GM12801 (cell line): ENCODE data around the gene F2.

ENCODE experiments used
- TF ChIP-seq, protein P1 (sequence below): IDR thresholded peaks from one replicate; pipeline ENCODE4 v1.5.1; 2011; ENCODE audit warnings: control low read depth; ENCODE audit not compliant: insufficient read length; ENCODE audit errors: extremely low read depth

F2 gene

DNA sequence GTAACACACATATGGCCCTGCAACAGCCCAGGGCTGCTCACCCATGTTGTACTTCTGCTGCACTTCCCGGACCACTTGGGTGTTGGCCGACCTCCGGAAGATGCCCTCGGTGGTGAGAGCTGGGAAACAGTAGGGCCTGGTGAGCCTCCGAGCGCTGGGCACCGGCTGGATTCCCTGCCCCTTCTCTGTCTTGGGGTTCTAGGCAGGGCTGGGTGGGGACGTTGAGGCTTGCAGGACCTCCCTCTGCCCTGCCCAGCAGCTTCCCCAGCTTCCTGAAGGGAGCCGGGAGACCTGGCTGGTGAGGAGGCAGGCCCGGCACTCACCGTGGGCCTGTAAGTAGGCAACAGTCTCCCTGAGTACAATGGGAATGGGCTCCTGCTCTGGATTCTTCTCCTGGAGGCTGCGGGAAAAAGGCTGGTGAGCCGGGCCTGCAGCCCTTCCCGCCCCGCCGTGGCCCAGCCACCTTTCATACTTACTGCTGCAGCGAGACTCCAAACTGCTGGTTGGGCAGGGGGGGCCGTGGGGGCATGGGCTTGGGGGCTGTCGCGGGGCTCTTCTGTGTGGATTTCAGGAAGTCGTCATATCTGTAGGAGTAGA, 38.8 kb upstream of the F2 start:
- TF ChIP-seq, protein P1, sequence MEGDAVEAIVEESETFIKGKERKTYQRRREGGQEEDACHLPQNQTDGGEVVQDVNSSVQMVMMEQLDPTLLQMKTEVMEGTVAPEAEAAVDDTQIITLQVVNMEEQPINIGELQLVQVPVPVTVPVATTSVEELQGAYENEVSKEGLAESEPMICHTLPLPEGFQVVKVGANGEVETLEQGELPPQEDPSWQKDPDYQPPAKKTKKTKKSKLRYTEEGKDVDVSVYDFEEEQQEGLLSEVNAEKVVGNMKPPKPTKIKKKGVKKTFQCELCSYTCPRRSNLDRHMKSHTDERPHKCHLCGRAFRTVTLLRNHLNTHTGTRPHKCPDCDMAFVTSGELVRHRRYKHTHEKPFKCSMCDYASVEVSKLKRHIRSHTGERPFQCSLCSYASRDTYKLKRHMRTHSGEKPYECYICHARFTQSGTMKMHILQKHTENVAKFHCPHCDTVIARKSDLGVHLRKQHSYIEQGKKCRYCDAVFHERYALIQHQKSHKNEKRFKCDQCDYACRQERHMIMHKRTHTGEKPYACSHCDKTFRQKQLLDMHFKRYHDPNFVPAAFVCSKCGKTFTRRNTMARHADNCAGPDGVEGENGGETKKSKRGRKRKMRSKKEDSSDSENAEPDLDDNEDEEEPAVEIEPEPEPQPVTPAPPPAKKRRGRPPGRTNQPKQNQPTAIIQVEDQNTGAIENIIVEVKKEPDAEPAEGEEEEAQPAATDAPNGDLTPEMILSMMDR, result no peak

DNA sequence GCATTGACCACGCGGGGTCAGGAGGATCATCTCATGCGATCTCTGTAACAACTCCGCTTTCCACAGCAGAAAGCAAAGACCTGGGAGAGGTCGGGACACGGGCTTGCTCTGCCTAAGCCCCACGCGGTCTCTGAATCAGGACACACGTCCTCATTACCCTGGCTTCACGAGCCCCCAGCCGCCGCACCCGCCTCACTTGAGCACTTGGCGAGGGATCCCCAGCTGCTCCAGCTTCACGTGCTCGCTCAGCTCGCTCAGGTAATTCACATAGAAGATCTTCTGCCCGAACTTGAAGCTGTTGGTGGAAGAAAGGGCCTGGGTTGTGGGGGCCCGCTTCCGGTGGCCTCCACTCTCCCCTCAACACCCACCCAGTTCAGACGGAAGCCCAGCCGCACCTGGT, 38.2 kb upstream of the F2 start:
- TF ChIP-seq, protein P1, result no peak

DNA sequence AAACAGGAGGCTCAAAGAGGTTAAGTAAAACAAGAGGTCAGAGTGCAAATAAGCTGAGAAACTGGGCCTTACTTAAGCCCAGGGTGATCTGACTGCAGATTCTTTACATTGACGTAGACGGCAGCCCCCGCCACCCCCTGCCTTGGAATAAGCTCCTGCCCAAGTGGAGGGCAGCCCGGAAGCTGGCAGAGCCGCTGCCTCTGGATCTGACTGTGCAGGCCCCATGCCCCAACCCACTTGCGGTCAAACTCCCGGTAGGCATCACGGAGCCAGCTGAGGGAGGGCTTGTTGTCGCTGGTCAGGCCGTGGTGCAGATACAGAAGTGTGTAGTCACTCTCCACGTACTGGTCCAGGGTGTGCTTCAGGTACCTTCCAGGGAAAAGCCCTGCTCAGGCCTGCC, 37.2 kb upstream of the F2 start:
- TF ChIP-seq, protein P1, result no peak

DNA sequence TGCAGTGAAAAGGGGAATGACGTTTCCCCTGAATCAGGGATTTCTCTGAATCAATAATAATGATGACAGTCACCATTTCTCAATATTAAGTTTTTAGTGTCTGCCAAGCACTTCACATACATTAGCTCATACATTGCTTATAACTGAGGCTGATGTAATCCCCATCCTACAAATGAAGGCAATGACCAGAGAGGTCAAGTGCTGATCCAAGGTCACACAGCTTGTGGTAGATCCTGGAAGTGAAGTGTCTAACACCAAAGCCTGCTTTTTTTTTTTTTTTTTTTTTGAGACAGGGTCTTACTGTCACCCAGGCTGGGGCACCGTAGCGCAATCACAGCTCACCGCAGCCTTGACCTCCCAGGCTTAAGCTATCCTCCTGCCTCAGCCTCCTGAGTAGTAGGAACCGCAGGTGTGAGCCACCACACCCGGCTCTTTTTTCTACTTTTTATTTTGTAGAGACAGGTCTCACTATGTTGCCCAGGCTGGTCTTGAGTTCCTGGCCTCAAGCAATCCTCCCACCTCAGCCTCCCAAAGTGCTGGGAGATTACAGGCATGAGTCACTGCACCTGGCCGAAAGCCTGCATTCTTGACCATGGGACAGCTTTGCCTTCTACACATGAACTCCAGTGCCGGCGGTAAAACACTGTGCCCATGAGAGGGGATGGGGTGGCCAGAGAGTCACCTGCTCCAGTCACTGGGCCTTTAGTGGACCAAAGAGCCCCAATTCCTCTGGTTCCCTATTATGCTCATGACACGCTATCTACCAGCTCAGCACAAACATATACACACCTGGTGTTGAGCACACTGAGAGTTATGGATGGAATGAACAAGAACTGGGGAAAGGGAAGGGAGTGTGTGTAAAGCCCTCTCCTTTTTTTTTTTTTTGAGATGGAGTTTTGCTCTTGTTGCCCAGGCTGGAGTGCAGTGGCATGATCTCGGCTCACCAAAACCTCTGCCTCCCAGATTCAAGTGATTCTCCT, 36.0 kb upstream of the F2 start:
- TF ChIP-seq, protein P1, result no peak

DNA sequence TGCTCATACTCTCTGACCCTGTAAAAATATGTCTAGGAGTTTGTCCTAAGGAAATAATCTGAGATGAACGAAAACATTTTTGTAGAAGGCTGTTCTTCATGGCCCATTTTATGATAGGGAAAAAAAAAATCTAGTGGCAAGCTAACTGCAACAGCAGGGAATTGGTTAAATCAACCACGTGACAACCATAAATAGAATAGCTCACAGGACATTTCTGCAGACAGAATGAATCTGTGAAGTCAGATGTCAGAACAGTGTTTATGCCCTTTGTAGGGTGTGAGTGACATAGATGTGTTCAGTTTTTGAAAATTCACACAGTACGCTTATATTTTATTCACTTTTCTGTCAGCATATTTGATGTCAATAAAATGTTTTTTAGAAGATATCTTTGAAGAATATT, 34.6 kb upstream of the F2 start:
- TF ChIP-seq, protein P1, result no peak

DNA sequence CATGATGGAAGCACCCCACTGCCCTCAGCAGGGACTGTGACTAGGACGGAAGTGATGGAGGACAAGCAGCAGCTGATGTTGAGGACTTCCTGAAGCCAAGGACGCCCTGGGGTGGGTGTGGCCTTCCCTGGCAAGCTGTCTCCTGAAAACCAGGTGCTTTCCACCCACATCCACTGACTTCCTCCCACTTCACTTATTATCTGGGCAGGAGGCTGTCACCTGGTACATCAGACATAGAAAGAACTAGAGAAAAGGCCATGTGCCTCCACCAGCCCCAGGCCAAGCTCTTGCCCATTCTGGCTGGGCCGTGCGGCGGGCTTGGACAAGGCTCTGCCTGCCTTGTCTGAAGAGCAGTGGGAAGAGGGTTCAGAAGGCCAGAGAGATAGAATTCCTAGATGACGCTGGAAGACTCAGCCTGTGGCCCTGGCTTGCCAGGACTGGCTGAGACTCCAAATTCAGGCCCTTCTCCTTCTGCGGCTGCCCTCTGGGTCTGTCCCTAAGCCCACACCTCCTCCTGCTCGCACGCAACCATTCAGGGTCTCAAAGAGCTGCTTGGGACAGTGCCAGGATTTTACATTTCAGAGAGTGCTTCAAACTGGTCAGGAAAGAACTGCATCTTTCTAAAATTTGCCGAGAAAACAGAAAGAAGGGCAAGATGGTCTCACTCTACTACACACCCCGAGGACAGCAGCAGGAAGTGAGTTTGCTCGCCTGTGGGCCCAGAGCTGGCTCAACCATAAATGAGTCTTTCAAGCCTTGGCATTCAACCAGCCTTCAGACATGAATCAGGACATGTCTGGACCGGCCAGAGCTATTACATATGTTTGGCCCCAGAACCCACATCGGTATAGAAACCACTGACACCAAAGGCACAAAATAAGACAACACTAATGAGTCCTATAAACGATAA, 31.9 kb upstream of the F2 start:
- TF ChIP-seq, protein P1, result no peak

DNA sequence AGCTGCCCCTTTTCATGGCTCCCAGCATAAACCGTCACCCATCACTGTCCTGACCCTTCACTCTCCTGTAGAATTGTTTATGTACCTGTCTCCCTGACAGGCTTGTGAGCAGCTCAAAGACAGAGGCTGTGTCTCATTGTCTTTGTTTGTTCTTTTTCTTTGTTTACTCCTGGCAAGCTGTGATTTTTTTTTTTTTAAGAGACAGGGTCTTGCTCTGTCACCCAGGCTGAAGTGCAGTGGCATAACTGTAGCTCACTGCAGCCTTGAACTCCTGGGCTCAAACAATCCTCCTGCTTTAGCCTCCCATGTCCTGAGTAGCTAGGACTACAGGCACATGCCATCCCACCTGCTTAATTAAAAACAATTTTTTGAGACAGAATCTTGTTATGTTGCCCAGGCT, 28.3 kb upstream of the F2 start:
- TF ChIP-seq, protein P1, result no peak
